Fibroblast of mammary gland (primary cell): ENCODE measurements around the gene RSRC1.

Experiments used
- DNase-seq: peaks from one replicate; pipeline ENCODE4 v3.0.0-alpha.2; 2010; ENCODE audit warnings: low read depth
- H3K4me3 ChIP-seq: 2 replicates; pipeline ENCODE4 v1.5.1; 2011; ENCODE audit warnings: low read depth, mild to moderate bottlenecking, low read length, moderate library complexity; ENCODE audit not compliant: control insufficient read depth
- TF ChIP-seq, protein P1 (sequence below): conservative IDR thresholded peaks from 2 replicates; pipeline ENCODE4 v1.5.1; 2011; ENCODE audit warnings: low read depth, low read length, inconsistent platforms; ENCODE audit not compliant: control insufficient read depth, insufficient read depth

Gene RSRC1

DNA sequence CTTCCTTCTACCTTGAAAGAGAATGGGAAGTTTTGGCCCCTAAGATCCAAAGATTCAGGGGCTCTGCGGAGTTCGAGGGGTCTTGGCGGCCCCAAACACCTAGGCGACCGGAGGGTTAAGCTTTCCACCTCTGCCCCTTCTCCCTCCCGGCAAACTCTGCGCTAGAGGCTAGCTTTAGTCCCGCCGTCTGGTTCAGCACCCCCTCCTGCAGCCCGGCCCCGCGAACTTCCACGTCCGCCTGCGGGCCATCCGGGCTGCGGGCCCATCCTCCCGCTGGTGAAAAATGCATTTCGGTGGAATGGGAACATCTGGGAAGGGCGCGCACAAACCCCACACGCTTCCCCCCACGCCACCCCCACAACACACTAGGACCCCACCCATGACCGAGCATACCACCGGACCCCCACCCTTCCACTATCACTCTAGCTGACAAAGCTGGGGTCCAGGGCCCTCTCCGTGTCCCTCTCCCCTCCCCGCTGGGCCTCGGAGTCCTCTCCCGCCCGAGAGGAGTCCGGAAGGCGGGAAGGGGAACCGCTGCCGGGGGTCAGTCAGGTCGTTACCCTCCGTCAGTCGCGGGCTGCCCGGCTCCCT lies 4.7 kb upstream of the RSRC1 start:
- peak; percentile 47 for DNase-seq
- TF ChIP-seq, protein P1, sequence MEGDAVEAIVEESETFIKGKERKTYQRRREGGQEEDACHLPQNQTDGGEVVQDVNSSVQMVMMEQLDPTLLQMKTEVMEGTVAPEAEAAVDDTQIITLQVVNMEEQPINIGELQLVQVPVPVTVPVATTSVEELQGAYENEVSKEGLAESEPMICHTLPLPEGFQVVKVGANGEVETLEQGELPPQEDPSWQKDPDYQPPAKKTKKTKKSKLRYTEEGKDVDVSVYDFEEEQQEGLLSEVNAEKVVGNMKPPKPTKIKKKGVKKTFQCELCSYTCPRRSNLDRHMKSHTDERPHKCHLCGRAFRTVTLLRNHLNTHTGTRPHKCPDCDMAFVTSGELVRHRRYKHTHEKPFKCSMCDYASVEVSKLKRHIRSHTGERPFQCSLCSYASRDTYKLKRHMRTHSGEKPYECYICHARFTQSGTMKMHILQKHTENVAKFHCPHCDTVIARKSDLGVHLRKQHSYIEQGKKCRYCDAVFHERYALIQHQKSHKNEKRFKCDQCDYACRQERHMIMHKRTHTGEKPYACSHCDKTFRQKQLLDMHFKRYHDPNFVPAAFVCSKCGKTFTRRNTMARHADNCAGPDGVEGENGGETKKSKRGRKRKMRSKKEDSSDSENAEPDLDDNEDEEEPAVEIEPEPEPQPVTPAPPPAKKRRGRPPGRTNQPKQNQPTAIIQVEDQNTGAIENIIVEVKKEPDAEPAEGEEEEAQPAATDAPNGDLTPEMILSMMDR = no peak
- H3K4me3 ChIP-seq = peak overlapping the region; percentile 66

DNA sequence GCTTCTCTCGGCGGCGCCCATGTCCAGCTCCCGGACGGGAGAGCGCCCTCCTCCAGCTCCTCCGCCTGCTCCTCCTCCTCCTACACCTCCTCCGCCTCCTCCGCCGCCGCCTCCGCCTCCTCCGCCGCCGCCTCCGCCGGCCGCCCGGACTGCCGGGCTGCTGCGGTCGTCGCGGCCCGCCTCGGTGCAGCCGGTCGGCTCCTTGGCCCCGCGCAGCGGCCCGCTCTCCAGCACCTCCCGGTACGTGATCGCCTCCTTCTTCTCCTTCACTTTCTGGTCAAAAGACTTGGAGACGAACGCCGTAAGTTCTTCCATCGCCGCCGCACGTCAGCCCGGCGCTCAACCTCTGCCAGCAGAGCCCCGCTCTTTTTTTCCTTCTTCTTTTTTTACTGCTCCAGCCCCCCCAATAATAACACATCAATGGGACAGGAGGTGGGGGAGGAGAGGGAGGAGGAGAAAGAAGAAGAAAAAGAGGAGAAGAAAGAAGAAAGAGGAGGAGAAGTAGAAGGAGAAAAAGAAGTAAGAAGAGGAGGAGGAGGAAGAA lies 4.1 kb upstream of the RSRC1 start:
- TF ChIP-seq, protein P1 = no peak
- peak overlapping the region; percentile 66 for H3K4me3 ChIP-seq
- peak; percentile 57 for DNase-seq

DNA sequence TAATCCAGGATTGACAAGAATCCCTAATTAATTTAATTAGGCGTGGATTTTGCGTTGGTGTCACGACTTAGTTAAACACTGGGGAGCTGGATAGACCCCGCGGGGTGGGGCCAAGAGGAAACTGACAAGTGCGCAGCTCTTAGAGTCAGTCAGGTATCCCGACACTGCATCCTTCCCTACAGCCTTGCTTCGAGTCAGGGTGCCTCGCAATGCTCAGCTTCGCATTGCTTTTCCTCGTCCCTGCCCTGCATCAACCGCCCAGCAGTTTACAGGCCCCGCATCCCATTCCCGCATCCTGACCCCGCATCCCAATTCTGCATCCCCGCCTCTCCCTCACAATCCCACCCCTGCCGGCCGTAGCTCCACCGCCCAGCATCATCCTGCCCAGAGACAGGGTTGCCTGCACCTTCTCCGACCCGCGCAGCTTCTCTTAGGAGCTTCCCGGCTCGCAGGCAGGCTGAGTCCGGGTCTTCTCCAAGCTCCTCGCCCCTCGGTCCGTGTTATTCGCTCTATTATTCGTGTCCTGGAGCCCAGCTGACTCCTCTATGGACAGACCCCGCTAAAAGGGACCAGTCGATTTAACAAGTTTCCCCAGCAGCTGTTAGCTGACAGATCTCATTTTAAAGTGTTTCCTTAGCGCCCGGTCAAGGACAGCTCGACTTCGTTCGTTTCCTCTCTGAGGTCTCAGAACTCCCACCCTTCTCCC lies 3.0 kb upstream of the RSRC1 start:
- DNase-seq = peak; percentile 30
- TF ChIP-seq, protein P1 = no peak
- peak overlapping the region; percentile 66 for H3K4me3 ChIP-seq

DNA sequence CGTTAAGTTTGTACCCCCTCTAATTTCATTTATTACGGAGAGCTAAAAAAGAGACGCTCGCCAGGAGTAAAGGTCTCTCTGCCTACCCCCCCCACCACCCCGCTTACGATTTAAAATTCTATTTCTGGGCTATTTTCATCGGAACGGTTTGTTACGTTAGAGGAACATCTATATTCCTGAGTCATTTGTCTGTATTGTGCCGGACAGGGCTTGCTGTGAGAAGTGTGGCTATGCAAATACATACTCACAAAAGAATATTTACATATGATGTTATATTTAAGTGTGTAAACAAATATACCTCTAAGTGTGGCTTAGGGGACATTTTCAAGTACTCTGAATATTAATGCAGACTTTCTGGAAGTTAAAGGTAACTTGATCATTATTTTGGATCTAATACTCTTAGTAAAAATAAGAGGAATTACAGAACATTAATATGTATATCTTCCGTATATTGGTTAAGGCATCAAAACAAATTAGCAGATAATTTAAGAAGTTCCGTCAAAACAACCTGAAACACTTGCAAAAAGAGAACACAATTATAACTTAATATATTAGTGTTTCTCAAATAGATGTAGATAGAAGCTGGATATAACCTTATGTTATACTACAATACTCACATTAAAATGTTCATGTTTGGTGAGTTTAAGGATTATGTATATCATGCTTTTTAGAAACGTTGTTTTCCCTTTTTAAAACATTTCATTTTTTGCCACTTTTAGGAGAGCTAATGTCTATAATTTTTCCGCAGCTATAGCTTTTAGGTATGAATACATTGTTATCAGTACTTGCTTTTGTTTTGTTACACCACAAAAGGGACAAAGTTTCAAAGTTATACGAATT lies 2.1 kb upstream of the RSRC1 start:
- no peak overlapping the region for H3K4me3 ChIP-seq
- DNase-seq = no peak
- TF ChIP-seq, protein P1 = no peak

DNA sequence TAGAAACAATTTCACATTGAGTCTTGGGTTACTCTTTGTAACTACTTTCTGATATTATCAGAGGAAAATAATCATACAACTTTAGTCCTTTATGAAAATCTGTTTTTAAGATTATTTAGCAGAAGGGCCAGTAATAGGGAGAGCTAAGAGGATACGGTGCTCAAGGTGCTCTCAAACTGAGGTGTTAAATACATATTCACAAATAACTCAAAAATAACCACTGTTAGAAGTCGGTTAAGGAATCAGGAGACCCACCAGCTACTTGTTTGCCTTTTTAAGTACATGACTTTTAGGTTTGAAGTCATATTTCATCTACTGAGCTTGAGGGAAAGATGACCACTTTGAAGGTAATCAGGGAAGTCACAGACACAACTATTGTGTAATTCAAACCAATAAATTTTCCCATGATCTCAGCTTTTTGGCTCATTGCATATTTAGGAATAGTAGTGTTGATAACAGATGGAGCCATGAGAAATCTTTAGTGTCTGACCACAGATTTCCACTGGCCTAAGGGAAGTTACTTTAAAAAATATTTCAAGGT lies 1.4 kb upstream of the RSRC1 start:
- peak; percentile 62 for DNase-seq

More for the DNA sequence above, 1.4 kb upstream of the RSRC1 start:
- no peak overlapping the region for H3K4me3 ChIP-seq
- TF ChIP-seq, protein P1 = no peak
